SK-N-MC (cell line): Measurements from ENCODE around the gene MCU.
"Not testable (repeated sequence)": the region's sequence is repeated elsewhere in the genome, so short reads cannot be mapped to it uniquely, and the experiment has no call there.

Experiments used
- DNase-seq: peaks from one replicate; pipeline ENCODE4 v3.0.0-alpha.2; 2011; ENCODE audit warnings: low read depth, low spot score
- H3K27ac ChIP-seq: fragments of 200-600 bp; sonication (generic); 2 replicates; pipeline ENCODE4 v1.5.1; 2016; ENCODE audit warnings: mixed run types
- H3K36me3 ChIP-seq: fragments of 200-600 bp; sonication (generic); 2 replicates; pipeline ENCODE4 v1.6.1; 2017; ENCODE audit warnings: antibody characterized with exemption, low read length, mixed read lengths; ENCODE audit not compliant: insufficient read depth
- H3K4me3 ChIP-seq: fragments of 200-600 bp; sonication (generic); 2 replicates; pipeline ENCODE4 v1.5.1; 2016
- H3K9ac ChIP-seq: fragments of 200-600 bp; sonication (generic); 2 replicates; pipeline ENCODE4 v1.8.0; 2017; ENCODE audit warnings: mixed run types, mixed read lengths; ENCODE audit not compliant: insufficient read length
- H3K9me3 ChIP-seq: fragments of 200-600 bp; sonication (generic); 2 replicates; pipeline ENCODE4 v1.6.1; 2017; ENCODE audit warnings: low read depth, mild to moderate bottlenecking, antibody characterized with exemption, low read length, moderate library complexity, mixed read lengths
- EZH2 ChIP-seq: fragments of 200-600 bp; sonication (generic); IDR thresholded peaks from one replicate; pipeline ENCODE4 v1.6.1; 2017; ENCODE audit warnings: antibody characterized with exemption
- FOXP2 ChIP-seq: optimal IDR thresholded peaks from 2 replicates; pipeline ENCODE3; 2011; ENCODE audit warnings: mild to moderate bottlenecking, moderate library complexity; ENCODE audit not compliant: insufficient read depth; ENCODE audit errors: extremely low read length, control extremely low read depth
- POLR2AphosphoS5 ChIP-seq: IDR thresholded peaks from 2 replicates; pipeline ENCODE4 v1.6.1; 2012; ENCODE audit warnings: mild to moderate bottlenecking, low read depth, low read length, borderline replicate concordance

The MCU gene

DNA sequence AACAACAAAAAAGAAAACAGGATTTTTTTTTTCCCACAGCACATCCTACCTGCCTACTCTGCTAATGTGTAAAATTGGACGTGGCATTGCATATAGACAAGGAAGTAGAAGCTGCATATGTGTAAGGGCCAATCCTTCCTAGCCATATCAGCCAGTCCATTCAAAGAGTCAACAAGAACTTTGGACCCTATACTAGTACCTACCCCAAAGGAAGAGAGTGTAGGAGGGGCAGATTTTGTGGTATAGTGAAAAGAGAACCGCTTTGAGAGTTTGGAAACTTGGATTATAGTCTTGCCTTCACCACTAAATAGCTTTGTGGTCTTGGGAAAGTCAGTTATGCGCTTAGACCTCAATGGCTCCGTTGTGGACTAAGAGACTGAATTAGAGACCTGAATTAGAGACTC is 12.1 kb upstream of the MCU start:
- Histone ChIP-seq H3K9me3 (no peaks in the 10 kb centered on the region), H3K36me3 (no peaks in the 10 kb centered on the region), H3K9ac (no peak overlapping the region), H3K27ac (no peak overlapping the region), H3K4me3 (no peak overlapping the region)
- TF ChIP-seq POLR2AphosphoS5 (no peak), EZH2 (no peak), FOXP2 (no peak)
- DNase-seq: no peak

DNA sequence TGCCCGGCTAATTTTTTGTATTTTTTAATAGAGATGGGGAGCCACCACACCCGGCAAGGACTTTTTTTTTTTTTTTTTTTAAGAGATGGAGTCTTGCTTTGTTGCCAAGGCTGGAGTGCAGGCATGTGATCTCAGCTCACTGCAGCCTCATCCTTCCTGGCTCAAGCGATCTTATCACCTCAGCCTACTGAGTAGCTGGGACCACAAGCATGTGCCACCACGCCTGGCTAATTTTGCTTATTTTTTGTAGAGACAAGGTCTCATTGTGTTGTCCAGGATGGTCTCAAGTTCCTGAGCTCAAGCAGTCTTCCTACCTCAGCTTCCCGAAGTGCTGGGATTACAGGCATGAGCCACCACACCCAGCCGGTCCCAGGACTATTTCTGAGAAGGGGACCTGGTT is 9.3 kb upstream of the MCU start:
- Histone ChIP-seq H3K36me3 (no peaks in the 10 kb centered on the region), H3K9ac (no peak overlapping the region), H3K27ac (no peak overlapping the region), H3K4me3 (no peak overlapping the region), H3K9me3 (no peaks in the 10 kb centered on the region)
- TF ChIP-seq POLR2AphosphoS5 (no peak), FOXP2 (no peak), EZH2 (no peak)
- no peak for DNase-seq

DNA sequence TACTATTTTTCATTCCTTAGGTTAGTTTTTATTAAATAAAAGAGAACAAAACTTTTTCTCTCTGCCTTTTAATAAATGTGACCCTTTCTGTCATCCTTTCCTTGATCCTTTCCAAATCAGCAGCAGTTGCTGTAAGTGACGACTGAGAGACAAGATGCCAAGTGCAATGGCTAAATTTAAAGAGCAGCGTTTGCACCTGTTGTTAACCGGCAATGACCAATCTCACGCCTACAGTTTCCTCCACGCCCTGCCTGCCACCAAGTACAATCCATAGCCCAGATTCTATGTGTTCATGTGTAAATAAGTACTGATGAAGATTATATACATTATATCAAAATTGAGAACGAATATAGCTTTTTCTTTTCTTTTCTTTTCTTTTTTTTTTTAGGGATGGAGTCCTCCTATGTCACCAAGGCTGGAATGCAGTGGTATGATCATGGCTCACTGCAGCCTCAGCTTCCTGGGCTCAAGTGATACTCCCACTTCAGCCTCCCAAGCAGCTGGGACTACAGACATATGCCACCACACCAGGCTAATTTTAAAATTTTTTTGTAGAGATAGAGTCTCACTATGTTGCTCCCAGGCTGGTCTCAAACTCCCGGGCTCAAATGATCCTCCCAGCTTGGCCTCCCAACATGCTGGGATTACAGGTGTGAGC is 6.5 kb upstream of the MCU start:
- no peak for DNase-seq
- H3K9me3 ChIP-seq: no peaks in the 10 kb centered on the region
- H3K27ac ChIP-seq: no peak overlapping the region
- no peak overlapping the region for H3K9ac ChIP-seq
- H3K4me3 ChIP-seq: no peak overlapping the region
- TF ChIP-seq FOXP2: no peak
- TF ChIP-seq POLR2AphosphoS5: no peak
- no peak for TF ChIP-seq EZH2
- no peaks in the 10 kb centered on the region for H3K36me3 ChIP-seq

DNA sequence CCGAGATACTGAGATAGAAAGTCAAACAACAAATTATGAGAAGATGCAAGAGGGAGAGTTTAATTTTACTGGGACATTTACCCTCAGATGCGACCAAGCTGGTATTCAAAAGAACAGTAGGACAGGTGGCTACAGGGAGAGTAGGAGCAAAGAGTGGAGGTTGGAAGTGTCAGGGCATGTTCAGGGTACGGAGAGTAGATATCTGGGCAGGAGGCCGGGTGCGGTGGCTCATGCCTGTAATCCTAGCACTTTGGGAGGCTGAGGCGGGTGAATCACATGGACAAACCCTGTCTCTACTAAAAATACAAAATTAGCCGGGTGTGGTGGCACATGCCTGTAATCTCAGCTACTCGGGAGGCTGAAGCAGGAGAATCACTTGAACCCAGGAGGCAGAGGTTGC is 5.5 kb upstream of the MCU start:
- H3K27ac ChIP-seq, H3K9ac ChIP-seq, H3K36me3 ChIP-seq, DNase-seq, H3K9me3 ChIP-seq, H3K4me3 ChIP-seq: not testable (repeated sequence)

DNA sequence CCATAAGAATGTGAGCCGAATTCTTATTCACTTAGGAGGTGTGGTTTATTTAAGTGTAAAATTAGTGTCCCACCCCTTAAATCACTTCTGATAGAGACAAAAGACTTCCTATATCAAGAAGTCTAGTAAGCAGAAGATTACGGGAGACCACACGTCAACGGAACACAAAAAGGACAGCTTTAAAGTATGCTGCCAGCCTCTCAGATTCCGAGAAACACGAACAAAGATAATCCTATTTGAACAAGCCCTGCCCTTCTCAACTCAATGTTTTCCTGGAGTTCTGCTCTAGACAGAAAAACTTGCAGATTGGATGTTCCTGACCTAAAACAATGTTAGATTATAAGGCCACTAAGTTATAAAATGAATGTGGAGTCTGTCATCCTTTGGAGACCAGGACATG is 4.9 kb upstream of the MCU start:
- no peak overlapping the region for H3K27ac ChIP-seq
- H3K36me3 ChIP-seq: no peaks in the 10 kb centered on the region
- no peak for DNase-seq
- H3K9ac ChIP-seq: no peak overlapping the region
- H3K4me3 ChIP-seq: no peak overlapping the region
- TF ChIP-seq FOXP2: no peak
- no peak for TF ChIP-seq EZH2
- TF ChIP-seq POLR2AphosphoS5: no peak
- H3K9me3 ChIP-seq: no peaks in the 10 kb centered on the region

DNA sequence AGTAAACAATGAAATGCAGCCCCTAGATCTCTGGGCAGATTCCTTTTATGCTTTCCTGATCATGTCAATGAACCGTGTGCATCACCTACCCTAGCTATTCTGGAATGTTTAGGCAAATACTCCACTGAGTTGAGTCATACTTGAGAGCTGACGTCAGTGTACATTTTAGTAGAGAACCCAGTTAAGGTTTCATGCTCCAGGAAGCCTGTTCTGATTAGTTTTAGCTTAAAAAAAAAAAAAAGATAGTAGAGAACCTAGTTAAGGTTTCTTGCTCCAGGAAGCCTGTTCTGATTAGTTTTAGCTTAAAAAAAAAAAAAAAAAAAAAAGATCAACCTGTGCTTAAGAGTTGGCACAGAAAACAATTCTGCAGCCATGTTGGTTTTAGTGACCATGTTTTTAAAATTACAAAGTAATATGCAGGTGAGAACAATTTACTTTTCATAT is 3.7 kb upstream of the MCU start:
- DNase-seq: no peak
- H3K27ac ChIP-seq: no peak overlapping the region
- no peaks in the 10 kb centered on the region for H3K9me3 ChIP-seq
- H3K9ac ChIP-seq: no peak overlapping the region
- H3K4me3 ChIP-seq: no peak overlapping the region
- no peaks in the 10 kb centered on the region for H3K36me3 ChIP-seq
- no peak for TF ChIP-seq FOXP2

DNA sequence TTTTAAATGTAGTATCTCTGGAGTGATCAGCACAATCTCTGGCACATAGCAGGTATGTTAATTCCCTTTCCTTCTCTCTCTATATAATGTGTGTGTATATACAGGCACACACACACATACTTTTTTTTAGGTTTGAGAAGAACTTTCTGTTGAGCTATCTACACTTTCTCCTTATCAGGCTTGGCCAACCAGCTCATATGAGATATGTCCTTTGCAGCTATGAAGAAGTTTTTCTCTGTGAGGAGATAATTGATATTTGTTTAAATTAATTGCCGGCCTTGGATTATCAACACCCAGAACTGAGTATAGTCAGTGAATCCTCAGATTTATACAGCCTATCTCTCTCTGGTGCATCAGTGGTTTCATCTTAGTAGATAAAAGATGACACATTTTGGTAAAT is 2.3 kb upstream of the MCU start:
- Histone ChIP-seq H3K9me3 (no peaks in the 10 kb centered on the region), H3K9ac (no peak overlapping the region), H3K4me3 (no peak overlapping the region), H3K27ac (no peak overlapping the region), H3K36me3 (no peaks in the 10 kb centered on the region)
- TF ChIP-seq EZH2 (no peak), POLR2AphosphoS5 (no peak), FOXP2 (no peak)
- no peak for DNase-seq

DNA sequence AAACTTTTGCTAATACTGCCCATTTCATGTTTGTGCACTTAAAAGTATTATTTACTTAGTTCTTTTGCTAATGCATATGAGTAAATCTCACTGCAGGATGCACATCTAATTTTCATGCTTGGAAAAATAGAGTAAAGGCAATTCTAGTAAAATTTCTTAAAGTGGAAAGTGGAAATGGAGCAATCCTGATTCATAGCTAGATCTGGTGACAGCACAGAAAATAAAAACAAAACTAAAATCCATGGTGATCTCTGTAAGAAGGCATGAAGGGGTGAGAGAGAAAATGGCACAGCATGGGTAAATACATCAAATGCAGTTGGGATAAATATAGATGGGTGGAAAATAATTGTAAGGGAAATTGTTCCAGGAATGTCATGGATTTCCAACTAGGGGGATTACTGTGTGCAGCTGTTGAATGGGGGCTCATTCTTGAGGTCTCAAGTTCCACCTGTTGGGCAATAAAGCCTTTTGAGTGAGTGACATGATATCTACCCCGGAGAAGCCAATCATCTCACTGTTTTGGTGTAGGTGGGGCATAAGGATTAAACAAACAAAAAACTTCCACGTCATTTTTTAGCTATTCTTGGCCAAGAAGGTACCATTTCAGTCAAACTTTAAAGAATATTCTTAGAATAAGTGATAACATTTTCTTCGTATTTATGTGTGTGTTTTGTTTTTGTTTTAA is 1.7 kb upstream of the MCU start:
- H3K9ac ChIP-seq: no peak overlapping the region
- no peak for DNase-seq
- no peak for TF ChIP-seq EZH2
- no peak for TF ChIP-seq FOXP2
- no peak for TF ChIP-seq POLR2AphosphoS5
- no peak overlapping the region for H3K4me3 ChIP-seq
- H3K36me3 ChIP-seq: no peaks in the 10 kb centered on the region
- no peaks in the 10 kb centered on the region for H3K9me3 ChIP-seq
- H3K27ac ChIP-seq: no peak overlapping the region

DNA sequence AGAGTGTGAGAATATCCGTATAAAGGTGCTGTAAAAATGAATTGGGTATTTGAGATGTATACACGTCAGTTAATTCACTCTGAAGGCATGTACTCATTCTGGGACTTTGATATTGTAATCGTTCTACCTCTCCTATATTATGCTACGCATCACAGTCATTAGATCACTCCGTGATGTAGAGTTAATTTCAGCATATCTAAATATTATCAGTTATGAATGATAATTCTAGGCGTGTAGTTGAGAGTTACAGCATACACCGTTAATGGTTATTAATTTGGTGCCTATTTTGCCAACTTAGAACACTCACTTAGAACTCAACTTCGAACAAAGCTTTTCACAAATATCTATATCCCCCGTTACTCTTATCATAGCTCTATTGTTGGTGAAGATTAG is 477 bp upstream of the MCU start:
- Histone ChIP-seq H3K4me3 (peak overlapping the region; percentile 81), H3K9ac (no peak overlapping the region), H3K9me3 (no peaks in the 10 kb centered on the region), H3K36me3 (no peaks in the 10 kb centered on the region), H3K27ac (no peak overlapping the region)
- DNase-seq: no peak
- TF ChIP-seq POLR2AphosphoS5 (no peak), EZH2 (no peak), FOXP2 (no peak)

DNA sequence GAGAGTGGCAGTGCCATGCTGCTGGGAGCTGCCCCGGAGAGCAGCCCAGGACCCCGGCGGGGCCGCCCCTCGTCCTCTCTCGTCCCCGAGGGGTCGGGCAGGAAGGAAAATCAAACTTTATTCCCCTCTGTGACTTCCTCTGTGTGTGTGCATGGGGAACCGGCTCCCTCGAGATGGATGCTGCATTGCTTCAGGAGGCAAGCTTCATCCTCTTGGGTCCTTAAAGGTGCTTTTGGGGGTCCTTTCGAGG is 726 bp downstream of the MCU start:
- TF ChIP-seq POLR2AphosphoS5 (no peak), FOXP2 (no peak), EZH2 (no peak)
- Histone ChIP-seq H3K9me3 (no peaks in the 10 kb centered on the region), H3K27ac (no peak overlapping the region), H3K36me3 (no peaks in the 10 kb centered on the region), H3K4me3 (peak overlapping the region; percentile 81), H3K9ac (peak overlapping the region; percentile 53)
- no peak for DNase-seq
